ENCODE measurements around the gene NAAA. TPM values are rescaled to one million over a fixed set of nuclear protein-coding genes. Genes with fewer than 3 reads are reported as not detected.
A peak's percentile ranks its signal among the peaks of the same experiment; 100 is the strongest.

NAAA gene
- total and polyA plus RNA-seq, 9 of the 15 experiments (the other 6 are each of a cell fraction or from before 2014, with no cell fraction given) = 1.3 to 7.9 (median 5.9) TPM

DNA sequence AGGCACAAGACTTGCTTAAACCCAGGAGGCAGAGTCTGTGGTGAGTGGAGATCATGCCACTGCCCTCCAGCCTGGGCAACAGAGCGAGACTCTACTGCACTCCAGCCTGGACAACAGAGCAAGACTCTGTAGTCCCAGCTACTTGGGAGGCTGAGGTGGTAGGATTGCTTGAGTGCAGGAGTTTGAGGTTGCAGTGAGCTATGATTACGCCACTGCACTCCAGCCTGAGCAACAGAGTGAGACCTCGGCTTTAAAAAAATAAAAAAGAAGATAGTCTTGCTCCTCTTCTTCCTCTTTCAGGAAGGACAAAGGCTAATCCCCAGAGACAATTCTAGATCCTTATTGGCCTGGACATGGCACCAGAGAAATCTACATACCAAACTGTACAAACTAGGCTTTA, 32.8 kb downstream of the NAAA start:
- H3K4me2 ChIP-seq (ENCODE audit: insufficient read depth, low read length) = no peak overlapping the region
- no peak overlapping the region for H2AFZ ChIP-seq (ENCODE audit: low read depth, low read length)
- H3K27me3 ChIP-seq (ENCODE audit: control insufficient read depth in 2 of 2, insufficient read depth in 2 of 2, low read length in 2 of 2) = peaks cover 0 to 7% of the 10 kb centered on the region in 2 experiments; a peak in 1 of 5 replicates
- no peaks in the 10 kb centered on the region for H3K4me1 ChIP-seq (replicated peaks in 1 of 2; ENCODE audit: control insufficient read depth in 2 of 2, insufficient read depth in 2 of 2, low read length in 2 of 2)
- TF ChIP-seq ZNF121 (CRISPR knock-in tag; conservative IDR thresholded peaks at IDR 0.05) = peak; percentile 20; the same call in 1 of the 2 replicates
- TF ChIP-seq ZFP30 (CRISPR knock-in tag; IDR thresholded peaks at IDR 0.05; ENCODE audit: borderline replicate concordance) = no peak
- TF ChIP-seq TBL1XR1 (IDR thresholded peaks at IDR 0.05; ENCODE audit: low read length in 2 of 2) = no peak
- FAIRE-seq (no peak), DNase-seq (ENCODE audit: extremely low read depth in 1 of 4, low spot score in 3 of 4) (no peak), ATAC-seq (no peak)
- intact Hi-C loops (cut with micrococcal nuclease) (no loop called here), in situ Hi-C loops (cut with MboI) (loop anchor here (5.0 kb wide), 1 partner anchor 179 kb away; no protein-coding TSS in a partner anchor)
- no peaks in the 10 kb centered on the region for H3K9me3 ChIP-seq (replicated peaks; ENCODE audit: control insufficient read depth, insufficient read depth, low read depth, low read length)
- H4K20me1 ChIP-seq (replicated peaks; ENCODE audit: control insufficient read depth, insufficient read depth, low read length) = no peaks in the 10 kb centered on the region
- POLR2A ChIA-PET = interaction anchor here (0.6 kb wide), 1 partner anchor 1394 kb away, joined by 3 read pairs; no protein-coding TSS in a partner anchor
- CTCF ChIA-PET (ENCODE audit: low intra/inter-chr PET ratio) = no interaction called here
- no peaks in the 10 kb centered on the region for H3K79me2 ChIP-seq (ENCODE audit: control insufficient read depth, insufficient read depth, low read length)
- no peak overlapping the region for H3K4me3 ChIP-seq
- BruUV-seq (replicated peaks) = no TSS peak
- no peak overlapping the region for H3K27ac ChIP-seq (ENCODE audit: extremely low read depth, low read depth, low read length)
- no peaks in the 10 kb centered on the region for H3K36me3 ChIP-seq (ENCODE audit: control insufficient read depth, insufficient read depth, low read length)
- no peaks in the 10 kb centered on the region for H3K9me1 ChIP-seq (ENCODE audit: control insufficient read depth, insufficient read depth, low read length)
- H3K9ac ChIP-seq (ENCODE audit: insufficient read depth in 1 of 2, low read depth in 2 of 2, low read length in 2 of 2) = no peak overlapping the region
- 30% methylated on average over 3 of the region's 3 CpGs for WGBS (ENCODE audit: insufficient coverage, low coverage, missing lambda C conversion rate)

- Histone ChIP-seq H2AFZ (ENCODE audit: low read depth, low read length) (no peak overlapping the region), H3K27ac (ENCODE audit: extremely low read depth, low read depth, low read length) (no peak overlapping the region), H4K20me1 (replicated peaks; ENCODE audit: control insufficient read depth, insufficient read depth, low read length) (no peaks in the 10 kb centered on the region), H3K79me2 (ENCODE audit: control insufficient read depth, insufficient read depth, low read length) (no peaks in the 10 kb centered on the region), H3K9ac (ENCODE audit: insufficient read depth in 1 of 2, low read depth in 2 of 2, low read length in 2 of 2) (no peak overlapping the region; a peak in 1 of 4 replicates), H3K4me3 (no peak overlapping the region), H3K36me3 (ENCODE audit: control insufficient read depth, insufficient read depth, low read length) (no peaks in the 10 kb centered on the region), H3K4me1 (replicated peaks in 1 of 2; ENCODE audit: control insufficient read depth in 2 of 2, insufficient read depth in 2 of 2, low read length in 2 of 2) (no peaks in the 10 kb centered on the region), H3K9me1 (ENCODE audit: control insufficient read depth, insufficient read depth, low read length) (no peaks in the 10 kb centered on the region), H3K27me3 (ENCODE audit: control insufficient read depth in 2 of 2, insufficient read depth in 2 of 2, low read length in 2 of 2) (peaks cover 2 to 7% of the 10 kb centered on the region in 2 experiments; a peak in 2 of 5 replicates), H3K9me3 (replicated peaks; ENCODE audit: control insufficient read depth, insufficient read depth, low read depth, low read length) (no peaks in the 10 kb centered on the region), H3K4me2 (ENCODE audit: insufficient read depth, low read length) (no peak overlapping the region)
- ATAC-seq = no peak
- TF ChIP-seq L3MBTL2 (IDR thresholded peaks at IDR 0.05) = 0 out of 2 replicates have a peak, but pooled peaks have one; percentile 32
- no peak for TF ChIP-seq RFX1 (IDR thresholded peaks at IDR 0.05)
- TF ChIP-seq SRF (CRISPR knock-in tag; IDR thresholded peaks at IDR 0.05) = peak in 1 of 2 experiments; percentile 41; a peak in 1 of 4 replicates
- TF ChIP-seq MEIS2 (IDR thresholded peaks at IDR 0.05; ENCODE audit: partially characterized antibody) = peak; percentile 45
- TF ChIP-seq SMARCE1 (IDR thresholded peaks at IDR 0.05) = no peak
- TF ChIP-seq ZBTB43 (CRISPR knock-in tag; IDR thresholded peaks at IDR 0.05) = no peak
- 0 out of 2 replicates have a peak, but pooled peaks have one; percentile 54 for TF ChIP-seq ZNF766 (CRISPR knock-in tag; conservative IDR thresholded peaks at IDR 0.05)
- TF ChIP-seq, protein P1, sequence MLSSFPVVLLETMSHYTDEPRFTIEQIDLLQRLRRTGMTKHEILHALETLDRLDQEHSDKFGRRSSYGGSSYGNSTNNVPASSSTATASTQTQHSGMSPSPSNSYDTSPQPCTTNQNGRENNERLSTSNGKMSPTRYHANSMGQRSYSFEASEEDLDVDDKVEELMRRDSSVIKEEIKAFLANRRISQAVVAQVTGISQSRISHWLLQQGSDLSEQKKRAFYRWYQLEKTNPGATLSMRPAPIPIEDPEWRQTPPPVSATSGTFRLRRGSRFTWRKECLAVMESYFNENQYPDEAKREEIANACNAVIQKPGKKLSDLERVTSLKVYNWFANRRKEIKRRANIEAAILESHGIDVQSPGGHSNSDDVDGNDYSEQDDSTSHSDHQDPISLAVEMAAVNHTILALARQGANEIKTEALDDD (IDR thresholded peaks at IDR 0.05) = peak; percentile 87
- peak; percentile 44; the same call in 1 of the 2 replicates for TF ChIP-seq ATF7 (IDR thresholded peaks at IDR 0.05)
- no peak for FAIRE-seq
- in situ Hi-C loops (cut with MboI) (no loop called here), intact Hi-C loops (cut with micrococcal nuclease) (no loop called here)
- ChIA-PET POLR2A (interaction anchor here (0.9 kb wide), 1 partner anchor 14 kb away, joined by 5 read pairs; no protein-coding TSS in a partner anchor), CTCF (ENCODE audit: low intra/inter-chr PET ratio) (no interaction called here)
- WGBS (ENCODE audit: insufficient coverage, low coverage, missing lambda C conversion rate) = 3% methylated on average over 5 of the region's 5 CpGs
- no TSS peak for BruUV-seq (replicated peaks)
- DNase-seq (ENCODE audit: extremely low read depth in 1 of 4, low spot score in 3 of 4) = no peak
Observed at GRCh38 chr4:75904076-75904475, 36.7 kb downstream of the NAAA start.

All from K562 (cell line).